GM12801 (cell line): ENCODE data around the gene MTCH2.

Source experiments
- CTCF ChIP-seq: IDR thresholded peaks from one replicate; pipeline ENCODE4 v1.5.1; 2011; ENCODE audit warnings: control low read depth; ENCODE audit not compliant: insufficient read length; ENCODE audit errors: extremely low read depth

Gene MTCH2

GRCh38 chr11:47577460-47578041 lies 64.8 kb downstream of the MTCH2 start:
- no peak for TF ChIP-seq CTCF

GRCh38 chr11:47573321-47573720 lies 69.0 kb downstream of the MTCH2 start:
- no peak for TF ChIP-seq CTCF

GRCh38 chr11:47572715-47573255 lies 69.6 kb downstream of the MTCH2 start:
- TF ChIP-seq CTCF = no peak

- TF ChIP-seq CTCF = no peak
These were observed 70.5 kb downstream of the MTCH2 start for GRCh38 chr11:47571895-47572294.

- TF ChIP-seq CTCF = no peak
These were observed 71.0 kb downstream of the MTCH2 start for GRCh38 chr11:47571357-47571729.

- no peak for TF ChIP-seq CTCF
These were observed 71.6 kb downstream of the MTCH2 start for GRCh38 chr11:47570651-47571356.

GRCh38 chr11:47569646-47570045 lies 72.7 kb downstream of the MTCH2 start:
- no peak for TF ChIP-seq CTCF
